Esophagus muscularis mucosa (tissue), 4 donors: ENCODE data around the gene FAM78B.

Experiments used
- CTCF ChIP-seq, 3 experiments: fragments of 200-600 bp in 2 of 3; fragments of 450-650 bp in 1 of 3; sonication (generic) in 2 of 3; IDR thresholded peaks; one replicate each; pipeline ENCODE4 v1.5.1; 2017 to 2019; ENCODE audit warnings: antibody characterized with exemption in 3 of 3, mild to moderate bottlenecking in 2 of 3, moderate library complexity in 1 of 3
- EP300 ChIP-seq: sonication (generic); formaldehyde crosslinking; IDR thresholded peaks from one replicate; pipeline ENCODE4 v1.6.1; 2017; ENCODE audit warnings: antibody characterized with exemption
- POLR2A ChIP-seq: fragments of 450-650 bp; IDR thresholded peaks from one replicate; pipeline ENCODE4 v1.6.1; 2017; ENCODE audit warnings: antibody characterized with exemption, moderate library complexity, mild to moderate bottlenecking, low read depth

DNA sequence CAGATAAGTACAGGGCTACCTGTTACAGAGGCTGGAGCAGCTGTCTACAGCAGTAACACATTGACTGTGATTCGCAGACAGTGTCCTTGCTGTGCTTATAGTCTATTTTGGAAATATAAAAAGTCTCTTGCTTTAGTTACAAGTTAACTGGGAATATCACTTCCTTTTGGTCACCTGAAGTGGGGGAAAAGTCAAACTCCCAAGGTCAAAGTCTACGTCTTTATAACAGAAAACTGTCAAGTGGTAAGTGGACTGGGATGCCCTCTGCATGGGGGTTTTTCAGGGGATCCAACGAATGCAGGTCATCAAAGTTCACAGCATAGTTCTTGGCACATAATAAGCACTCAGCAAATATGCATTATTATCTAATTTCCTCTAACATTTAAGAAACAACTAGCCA is 55.4 kb downstream of the FAM78B start:
- TF ChIP-seq CTCF (IDR thresholded peaks at IDR 0.05) (no peak), EP300 (no peak), POLR2A (no peak)
